ENCODE measurements around the gene ZFP91. TPM values are rescaled to one million over a fixed set of nuclear protein-coding genes. Genes with fewer than 3 reads are reported as not detected.

The ZFP91 gene
- total and polyA plus RNA-seq, 9 of the 15 experiments (the other 6 are each of a cell fraction or from before 2014, with no cell fraction given), result 17.6 to 58.3 (median 34.0) TPM

- TF ChIP-seq EWSR1 (IDR thresholded peaks at IDR 0.05; ENCODE audit: borderline replicate concordance, low read depth, partially characterized antibody), result no peak
- peak; percentile 74 for TF ChIP-seq TFE3 (CRISPR knock-in tag; IDR thresholded peaks at IDR 0.05)
- TF ChIP-seq ZNF57 (CRISPR knock-in tag; IDR thresholded peaks at IDR 0.05), result no peak
- TF ChIP-seq FUS (optimal IDR thresholded peaks at IDR 0.05; ENCODE audit: low read depth, low read length), result peak; percentile 42
- TF ChIP-seq HEY1 (CRISPR knock-in tag; IDR thresholded peaks at IDR 0.05; ENCODE audit: borderline replicate concordance), result no peak
- no peak for TF ChIP-seq ZNF551 (CRISPR knock-in tag; IDR thresholded peaks at IDR 0.05)
- TF ChIP-seq GATAD2B (IDR thresholded peaks at IDR 0.05; ENCODE audit: borderline replicate concordance), result 0 out of 2 replicates have a peak, but pooled peaks have one; percentile 18
- TF ChIP-seq TSHZ1 (CRISPR knock-in tag; IDR thresholded peaks at IDR 0.05), result no peak
- peak; percentile 46 for TF ChIP-seq PCBP2 (IDR thresholded peaks at IDR 0.05; ENCODE audit: low read depth, low read length, poor library complexity, severe bottlenecking)
- 0 out of 2 replicates have a peak, but pooled peaks have one; percentile 12 for TF ChIP-seq CLOCK (CRISPR knock-in tag; IDR thresholded peaks at IDR 0.05; ENCODE audit: borderline replicate concordance)
- TF ChIP-seq RB1 (IDR thresholded peaks at IDR 0.05; ENCODE audit: low read depth), result peak; percentile 85
- no peak for TF ChIP-seq ZNF445 (CRISPR knock-in tag; IDR thresholded peaks at IDR 0.05; ENCODE audit: low read depth)
- 0 out of 4 replicates have a peak, but pooled peaks of 1 of the 2 experiments have one; percentile 24 for TF ChIP-seq NRF1 (conservative IDR thresholded peaks at IDR 0.05 in 1 of 2, IDR thresholded peaks at IDR 0.05 in 1 of 2)
Observed at GRCh38 chr11:58579192-58580129, 598 bp downstream of the ZFP91 start (continued).

All from K562 (cell line).